T47D (cell line): Measurements from ENCODE around the gene UMOD.

Experiments
- DNase-seq, 2 experiments: peaks; one replicate each; pipeline versions ENCODE4 v3.0.0 to v3.0.0-alpha.2; 2011 to 2012; ENCODE audit warnings: low read depth in 1 of 2, low spot score in 1 of 2
- JUND ChIP-seq: IDR thresholded peaks from 2 replicates; pipeline ENCODE4 v1.6.1; 2012; ENCODE audit warnings: low read depth
- in situ Hi-C: cut with HindIII; loops from 2 replicates; pipeline ENCODE4 v1.10.0; 2016; ENCODE audit warnings: low sequenced_read_pairs, low pct_unique_long_range_greater_than_20kb

The UMOD gene

GRCh38 chr16:20349615-20350014 lies 2.9 kb downstream of the UMOD start:
- TF ChIP-seq JUND: no peak
- no peak for DNase-seq
- in situ Hi-C loops: no loop called here

- DNase-seq: peak in 1 of 2 experiments; percentile 30
- TF ChIP-seq JUND: no peak
- in situ Hi-C loops: no loop called here
Measured at GRCh38 chr16:20348365-20349185, 3.9 kb downstream of the UMOD start.

GRCh38 chr16:20347666-20348364 lies 4.7 kb downstream of the UMOD start:
- TF ChIP-seq JUND: no peak
- DNase-seq: no peak
- in situ Hi-C loops: no loop called here

GRCh38 chr16:20344611-20345010 lies 7.9 kb downstream of the UMOD start:
- no peak for DNase-seq
- no peak for TF ChIP-seq JUND
- in situ Hi-C loops: no loop called here

GRCh38 chr16:20339744-20340143 lies 12.8 kb downstream of the UMOD start:
- TF ChIP-seq JUND: no peak
- in situ Hi-C loops: no loop called here
- DNase-seq: no peak

- in situ Hi-C loops: no loop called here
- TF ChIP-seq JUND: no peak
- no peak for DNase-seq
Measured at GRCh38 chr16:20336955-20337354, 15.6 kb downstream of the UMOD start.

GRCh38 chr16:20334396-20334795 lies 18.1 kb downstream of the UMOD start:
- in situ Hi-C loops: no loop called here
- DNase-seq: no peak
- no peak for TF ChIP-seq JUND

- no peak for DNase-seq
- no peak for TF ChIP-seq JUND
- in situ Hi-C loops: no loop called here
Measured at GRCh38 chr16:20333120-20333519, 19.4 kb downstream of the UMOD start.

- in situ Hi-C loops: no loop called here
- no peak for TF ChIP-seq JUND
- no peak for DNase-seq
Measured at GRCh38 chr16:20332411-20332810, 20.1 kb downstream of the UMOD start.

- DNase-seq: no peak
- in situ Hi-C loops: no loop called here
- no peak for TF ChIP-seq JUND
Measured at GRCh38 chr16:20331635-20332034, 20.9 kb downstream of the UMOD start.

GRCh38 chr16:20329392-20330138 lies 22.9 kb downstream of the UMOD start:
- TF ChIP-seq JUND: no peak
- DNase-seq: no peak
- in situ Hi-C loops: no loop called here

GRCh38 chr16:20327444-20328041 lies 25.0 kb downstream of the UMOD start, which contains the start of gene GP2:
TSS of gene GP2 (minus strand) at chr16:20327513. CDS start at chr16:20326431, 1,082 bp downstream.
- in situ Hi-C loops: no loop called here
- DNase-seq: peak in 1 of 2 experiments; percentile 37
- TF ChIP-seq JUND: no peak
